Measurements from ENCODE around the gene KRTAP4-8.
"Not testable (repeated sequence)": the region's sequence is repeated elsewhere in the genome, so short reads cannot be mapped to it uniquely, and the experiment has no call there.

DNA sequence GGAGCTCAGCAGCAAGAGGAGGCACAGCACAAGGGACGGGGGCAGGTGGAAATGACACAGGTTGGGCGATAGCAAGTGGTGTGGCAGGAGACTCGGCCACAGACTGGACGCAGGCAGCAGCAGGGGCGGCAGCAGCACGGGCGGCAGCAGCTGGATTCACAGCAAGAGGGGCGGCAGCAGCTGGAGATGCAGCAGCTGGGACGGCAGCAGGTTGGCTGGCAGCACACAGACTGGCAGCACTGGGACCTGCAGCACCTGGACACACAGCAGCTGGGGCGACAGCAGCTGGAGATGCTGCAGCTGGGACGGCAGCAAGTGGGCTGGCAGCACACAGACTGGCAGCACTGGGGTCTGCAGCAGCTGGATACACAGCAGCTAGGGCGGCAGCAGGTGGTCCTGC is 41.9 kb upstream of the KRTAP4-8 start:
- TF ChIP-seq, protein P1, sequence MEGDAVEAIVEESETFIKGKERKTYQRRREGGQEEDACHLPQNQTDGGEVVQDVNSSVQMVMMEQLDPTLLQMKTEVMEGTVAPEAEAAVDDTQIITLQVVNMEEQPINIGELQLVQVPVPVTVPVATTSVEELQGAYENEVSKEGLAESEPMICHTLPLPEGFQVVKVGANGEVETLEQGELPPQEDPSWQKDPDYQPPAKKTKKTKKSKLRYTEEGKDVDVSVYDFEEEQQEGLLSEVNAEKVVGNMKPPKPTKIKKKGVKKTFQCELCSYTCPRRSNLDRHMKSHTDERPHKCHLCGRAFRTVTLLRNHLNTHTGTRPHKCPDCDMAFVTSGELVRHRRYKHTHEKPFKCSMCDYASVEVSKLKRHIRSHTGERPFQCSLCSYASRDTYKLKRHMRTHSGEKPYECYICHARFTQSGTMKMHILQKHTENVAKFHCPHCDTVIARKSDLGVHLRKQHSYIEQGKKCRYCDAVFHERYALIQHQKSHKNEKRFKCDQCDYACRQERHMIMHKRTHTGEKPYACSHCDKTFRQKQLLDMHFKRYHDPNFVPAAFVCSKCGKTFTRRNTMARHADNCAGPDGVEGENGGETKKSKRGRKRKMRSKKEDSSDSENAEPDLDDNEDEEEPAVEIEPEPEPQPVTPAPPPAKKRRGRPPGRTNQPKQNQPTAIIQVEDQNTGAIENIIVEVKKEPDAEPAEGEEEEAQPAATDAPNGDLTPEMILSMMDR (IDR thresholded peaks at IDR 0.05; ENCODE audit: low read depth, low read length, poor library complexity, severe bottlenecking), result not testable (repeated sequence)
- not testable (repeated sequence) for TF ChIP-seq EZH2phosphoT487 (IDR thresholded peaks at IDR 0.05; ENCODE audit: borderline replicate concordance, low read length)
